ENCODE measurements around the gene MBIP. TPM values are rescaled to one million over a fixed set of nuclear protein-coding genes. Genes with fewer than 3 reads are reported as not detected.

Gene MBIP
- total RNA-seq, 1 donor from 2014 or later = 20.3 TPM

GRCh38 chr14:36271222-36271621, 49.2 kb downstream of the MBIP start:
- no peak for DNase-seq (ENCODE audit: low read depth)
- no peak for TF ChIP-seq CTCF (IDR thresholded peaks at IDR 0.05; ENCODE audit: insufficient read depth, low read length, poor library complexity, severe bottlenecking)
- H3K27me3 ChIP-seq (ENCODE audit: control insufficient read depth, insufficient read depth, low read length) = peaks cover 11% of the 10 kb centered on the region
- no peak overlapping the region for H3K4me3 ChIP-seq (ENCODE audit: low read depth, low read length)
- no peaks in the 10 kb centered on the region for H3K36me3 ChIP-seq (ENCODE audit: control insufficient read depth, insufficient read depth, low read length)

- Histone ChIP-seq H3K4me3 (ENCODE audit: low read depth, low read length) (no peak overlapping the region), H3K27me3 (ENCODE audit: control insufficient read depth, insufficient read depth, low read length) (peaks cover 11% of the 10 kb centered on the region), H3K36me3 (ENCODE audit: control insufficient read depth, insufficient read depth, low read length) (no peaks in the 10 kb centered on the region)
- DNase-seq (ENCODE audit: low read depth) = no peak
- TF ChIP-seq CTCF (IDR thresholded peaks at IDR 0.05; ENCODE audit: insufficient read depth, low read length, poor library complexity, severe bottlenecking) = no peak
Measured at GRCh38 chr14:36270191-36270590, 50.2 kb downstream of the MBIP start.

- no peaks in the 10 kb centered on the region for H3K36me3 ChIP-seq (ENCODE audit: control insufficient read depth, insufficient read depth, low read length)
- no peak overlapping the region for H3K4me3 ChIP-seq (ENCODE audit: low read depth, low read length)
- no peak for TF ChIP-seq CTCF (IDR thresholded peaks at IDR 0.05; ENCODE audit: insufficient read depth, low read length, poor library complexity, severe bottlenecking)
- no peak for DNase-seq (ENCODE audit: low read depth)
- peaks cover 11% of the 10 kb centered on the region for H3K27me3 ChIP-seq (ENCODE audit: control insufficient read depth, insufficient read depth, low read length)
Measured at GRCh38 chr14:36268121-36268520, 52.3 kb downstream of the MBIP start.

- Histone ChIP-seq H3K36me3 (ENCODE audit: control insufficient read depth, insufficient read depth, low read length) (no peaks in the 10 kb centered on the region), H3K4me3 (ENCODE audit: low read depth, low read length) (no peak overlapping the region), H3K27me3 (ENCODE audit: control insufficient read depth, insufficient read depth, low read length) (no peaks in the 10 kb centered on the region)
- no peak for TF ChIP-seq CTCF (IDR thresholded peaks at IDR 0.05; ENCODE audit: insufficient read depth, low read length, poor library complexity, severe bottlenecking)
- no peak for DNase-seq (ENCODE audit: low read depth)
Measured at GRCh38 chr14:36264595-36264994, 55.8 kb downstream of the MBIP start.

- Histone ChIP-seq H3K27me3 (ENCODE audit: control insufficient read depth, insufficient read depth, low read length) (no peaks in the 10 kb centered on the region), H3K36me3 (ENCODE audit: control insufficient read depth, insufficient read depth, low read length) (no peaks in the 10 kb centered on the region), H3K4me3 (ENCODE audit: low read depth, low read length) (no peak overlapping the region)
- TF ChIP-seq CTCF (IDR thresholded peaks at IDR 0.05; ENCODE audit: insufficient read depth, low read length, poor library complexity, severe bottlenecking) = no peak
- DNase-seq (ENCODE audit: low read depth) = no peak
Measured at GRCh38 chr14:36264107-36264506, 56.3 kb downstream of the MBIP start.

GRCh38 chr14:36260970-36261640, 59.3 kb downstream of the MBIP start:
- Histone ChIP-seq H3K27me3 (ENCODE audit: control insufficient read depth, insufficient read depth, low read length) (no peaks in the 10 kb centered on the region), H3K4me3 (ENCODE audit: low read depth, low read length) (no peak overlapping the region), H3K36me3 (ENCODE audit: control insufficient read depth, insufficient read depth, low read length) (no peaks in the 10 kb centered on the region)
- TF ChIP-seq CTCF (IDR thresholded peaks at IDR 0.05; ENCODE audit: insufficient read depth, low read length, poor library complexity, severe bottlenecking) = no peak
- no peak for DNase-seq (ENCODE audit: low read depth)
